ENCODE results near the gene CHAT.

- TF ChIP-seq, protein P1, sequence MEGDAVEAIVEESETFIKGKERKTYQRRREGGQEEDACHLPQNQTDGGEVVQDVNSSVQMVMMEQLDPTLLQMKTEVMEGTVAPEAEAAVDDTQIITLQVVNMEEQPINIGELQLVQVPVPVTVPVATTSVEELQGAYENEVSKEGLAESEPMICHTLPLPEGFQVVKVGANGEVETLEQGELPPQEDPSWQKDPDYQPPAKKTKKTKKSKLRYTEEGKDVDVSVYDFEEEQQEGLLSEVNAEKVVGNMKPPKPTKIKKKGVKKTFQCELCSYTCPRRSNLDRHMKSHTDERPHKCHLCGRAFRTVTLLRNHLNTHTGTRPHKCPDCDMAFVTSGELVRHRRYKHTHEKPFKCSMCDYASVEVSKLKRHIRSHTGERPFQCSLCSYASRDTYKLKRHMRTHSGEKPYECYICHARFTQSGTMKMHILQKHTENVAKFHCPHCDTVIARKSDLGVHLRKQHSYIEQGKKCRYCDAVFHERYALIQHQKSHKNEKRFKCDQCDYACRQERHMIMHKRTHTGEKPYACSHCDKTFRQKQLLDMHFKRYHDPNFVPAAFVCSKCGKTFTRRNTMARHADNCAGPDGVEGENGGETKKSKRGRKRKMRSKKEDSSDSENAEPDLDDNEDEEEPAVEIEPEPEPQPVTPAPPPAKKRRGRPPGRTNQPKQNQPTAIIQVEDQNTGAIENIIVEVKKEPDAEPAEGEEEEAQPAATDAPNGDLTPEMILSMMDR (IDR thresholded peaks at IDR 0.05), result no peak
- no peak for TF ChIP-seq POLR2A (IDR thresholded peaks at IDR 0.05)
Observed at GRCh38 chr10:49601857-49602256, 12.0 kb upstream of the CHAT start.

Data from ovary (tissue), 3 donors.